CD4-positive, alpha-beta memory T cell (primary cell): ENCODE results near the gene SMG5. TPM values are rescaled to one million over a fixed set of nuclear protein-coding genes. Genes with fewer than 3 reads are reported as not detected.

Source experiments
- CTCF ChIA-PET: fragments of 350-600 bp; sonication (Branson Sonifier 250); formaldehyde crosslinking; loops from one replicate; lab custom pipeline; 2021; ENCODE audit warnings: inconsistent platforms; ENCODE audit not compliant: partially characterized antibody; lab: Charles Lee
- POLR2A ChIA-PET: fragments of 350-600 bp; sonication (Branson Sonifier 250); formaldehyde crosslinking; loops from one replicate; lab custom pipeline; 2021; ENCODE audit not compliant: partially characterized antibody; lab: Charles Lee
- DNase-seq, 5 donors: peaks; one replicate each; pipeline versions ENCODE4 v3.0.0 to v3.0.0-alpha.2; 2020 to 2022; ENCODE audit warnings: mixed read lengths in 1 of 5
- H3K27ac ChIP-seq: one replicate; pipeline ENCODE4 v1.7.0; 2013; ENCODE audit warnings: low read depth, low read length
- H3K27me3 ChIP-seq: 2 replicates; pipeline ENCODE4 v1.7.0; 2013; ENCODE audit warnings: mild to moderate bottlenecking, low read length, moderate library complexity; ENCODE audit not compliant: insufficient read depth
- H3K36me3 ChIP-seq: 2 replicates; pipeline ENCODE4 v1.7.0; 2013; ENCODE audit warnings: mild to moderate bottlenecking, low read length, moderate library complexity; ENCODE audit not compliant: insufficient read depth
- H3K4me1 ChIP-seq: 2 replicates; pipeline ENCODE4 v1.7.0; 2013; ENCODE audit warnings: mild to moderate bottlenecking, low read length, moderate library complexity; ENCODE audit not compliant: insufficient read depth
- H3K4me3 ChIP-seq, 2 donors: one replicate each; pipeline ENCODE4 v1.7.0; 2013; ENCODE audit warnings: low read length in 2 of 2, mild to moderate bottlenecking in 1 of 2
- H3K9me3 ChIP-seq, 2 donors: one replicate each; pipeline ENCODE4 v1.7.0; 2013; ENCODE audit warnings: low read length in 2 of 2, control low read depth in 1 of 2; ENCODE audit not compliant: control insufficient read depth in 1 of 2
- H3K27ac Mint-ChIP-seq, 7 donors: one replicate each; pipeline ENCODE4 v1.8.0; 2020 to 2021; ENCODE audit warnings: mixed read lengths in 7 of 7, mild to moderate bottlenecking in 6 of 7, inconsistent platforms in 3 of 7, moderate library complexity in 3 of 7
- H3K27me3 Mint-ChIP-seq, 2 donors: one replicate each; pipeline ENCODE4 v1.8.0; 2020 to 2021; ENCODE audit warnings: mixed read lengths in 2 of 2
- H3K36me3 Mint-ChIP-seq, 2 donors: one replicate each; pipeline ENCODE4 v1.8.0; 2020 to 2021; ENCODE audit warnings: mixed read lengths in 2 of 2, inconsistent platforms in 1 of 2, mild to moderate bottlenecking in 1 of 2
- H3K4me1 Mint-ChIP-seq, 4 donors: one replicate each; pipeline ENCODE4 v1.8.0; 2020 to 2021; ENCODE audit warnings: mixed read lengths in 4 of 4, mild to moderate bottlenecking in 1 of 4
- H3K4me3 Mint-ChIP-seq, 8 donors: one replicate each; pipeline ENCODE4 v1.8.0; 2020 to 2021; ENCODE audit warnings: mixed read lengths in 8 of 8, mild to moderate bottlenecking in 7 of 8, moderate library complexity in 6 of 8, inconsistent platforms in 3 of 8
- H3K9me3 Mint-ChIP-seq, 8 donors: one replicate each; pipeline ENCODE4 v1.8.0; 2020 to 2021; ENCODE audit warnings: mixed read lengths in 8 of 8, mild to moderate bottlenecking in 5 of 8, inconsistent platforms in 3 of 8, moderate library complexity in 1 of 8
- intact Hi-C: fragments of 100-400 bp; cut with micrococcal nuclease; formaldehyde crosslinking; loops from one replicate; pipeline ENCODE4 v1.15.1; 2023
- polyA plus RNA-seq, 2 donors: library from polyadenylated mRNA; unstranded; fragments of 300-500 nt; fragmentation: Illumina TruSeq; gene quantifications; one replicate each; pipeline ENCODE4 v1.2.3, GENCODE V29; 2021
- total RNA-seq, 2 experiments: library from RNA; stranded (reverse); gene quantifications; one replicate each; pipeline ENCODE4 v1.2.3, GENCODE V29; 2021

SMG5 gene
- total and polyA plus RNA-seq, 4 experiments from 2014 or later, result 6.1 to 71.6 (median 47.7) TPM

DNA sequence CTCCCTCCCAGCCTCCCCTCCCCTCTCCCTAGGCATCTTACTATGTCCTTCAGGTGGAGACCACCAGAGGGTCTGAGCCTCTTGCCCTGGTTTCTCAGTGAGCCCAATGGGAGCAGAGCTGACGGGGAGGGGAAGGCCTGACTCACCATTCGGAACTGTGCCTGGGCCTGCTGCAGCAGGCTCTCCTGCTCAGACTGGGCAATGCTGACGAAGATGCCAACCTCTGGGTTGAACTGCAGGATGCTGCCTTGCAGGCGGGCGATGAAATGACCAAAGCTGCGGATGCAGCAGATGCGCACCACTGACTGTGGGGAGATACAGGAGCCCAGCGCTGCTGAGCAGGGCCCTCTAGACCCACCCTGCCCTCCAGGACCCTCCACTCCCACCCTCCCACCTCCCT lies 23.8 kb downstream of the SMG5 start:
- CTCF ChIA-PET, result no interaction called here
- Mint-ChIP-seq H3K27ac (peak overlapping the region in 2 of 7 donors; percentile 52 to 79), H3K9me3 (no peaks in the 10 kb centered on the region), H3K36me3 (peaks cover 41 to 69% of the 10 kb centered on the region in 2 donors), H3K4me1 (no peaks in the 10 kb centered on the region), H3K27me3 (no peaks in the 10 kb centered on the region), H3K4me3 (no peak overlapping the region)
- Histone ChIP-seq H3K9me3 (no peaks in the 10 kb centered on the region), H3K36me3 (peaks cover 76% of the 10 kb centered on the region), H3K27ac (no peak overlapping the region), H3K4me3 (no peak overlapping the region), H3K4me1 (no peaks in the 10 kb centered on the region), H3K27me3 (no peaks in the 10 kb centered on the region)
- intact Hi-C loops, result no loop called here
- POLR2A ChIA-PET, result no interaction called here
- no peak for DNase-seq

GRCh38 chr1:156257711-156258110 lies 24.9 kb downstream of the SMG5 start:
- H3K27ac ChIP-seq, result no peak overlapping the region
- peaks cover 78% of the 10 kb centered on the region for H3K36me3 ChIP-seq
- Mint-ChIP-seq H3K36me3 (peaks cover 44 to 70% of the 10 kb centered on the region in 2 donors), H3K27me3 (no peaks in the 10 kb centered on the region), H3K4me1 (peaks cover 0 to 6% (median 3%) of the 10 kb centered on the region in 4 donors), H3K9me3 (no peaks in the 10 kb centered on the region), H3K27ac (peak overlapping the region in 2 of 7 donors; percentile 62 to 75), H3K4me3 (no peak overlapping the region)
- no peaks in the 10 kb centered on the region for H3K4me1 ChIP-seq
- no peaks in the 10 kb centered on the region for H3K9me3 ChIP-seq
- no peak for DNase-seq
- POLR2A ChIA-PET, result no interaction called here
- no peak overlapping the region for H3K4me3 ChIP-seq
- intact Hi-C loops, result no loop called here
- CTCF ChIA-PET, result interaction anchor here (1.2 kb wide), 1 partner anchor 11 kb away, joined by 3 read pairs; no protein-coding TSS in a partner anchor
- no peaks in the 10 kb centered on the region for H3K27me3 ChIP-seq

DNA sequence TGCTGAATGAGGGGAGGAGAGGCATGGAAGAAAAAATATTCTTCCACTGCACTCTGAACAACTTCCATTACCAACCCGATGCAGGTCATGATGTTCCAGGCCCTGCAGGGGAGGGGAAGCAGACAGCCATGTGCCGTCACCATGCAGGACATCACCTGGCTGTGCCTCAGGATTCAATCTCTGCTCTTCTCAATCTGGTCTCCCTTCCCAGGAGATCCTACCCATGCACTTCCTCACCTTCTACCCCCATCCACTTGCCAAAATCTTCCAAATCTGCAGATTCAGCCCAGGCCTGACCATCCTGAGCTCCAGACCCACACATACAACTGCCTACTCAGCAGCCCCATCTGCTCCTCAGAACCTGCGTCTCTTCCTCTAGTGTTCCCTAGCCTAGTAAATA lies 29.0 kb downstream of the SMG5 start:
- H3K9me3 ChIP-seq, result no peaks in the 10 kb centered on the region
- H3K9me3 Mint-ChIP-seq, result no peaks in the 10 kb centered on the region
- H3K4me3 Mint-ChIP-seq, result no peak overlapping the region
- H3K27me3 Mint-ChIP-seq, result no peaks in the 10 kb centered on the region
- H3K4me3 ChIP-seq, result no peak overlapping the region
- no peak overlapping the region for H3K27ac ChIP-seq
- POLR2A ChIA-PET, result no interaction called here
- H3K27ac Mint-ChIP-seq, result peak overlapping the region in 5 of 7 donors; percentile 3 to 83 (median 58)
- CTCF ChIA-PET, result no interaction called here
- H3K27me3 ChIP-seq, result no peaks in the 10 kb centered on the region
- H3K36me3 ChIP-seq, result peaks cover 69% of the 10 kb centered on the region
- peaks cover 11% of the 10 kb centered on the region for H3K4me1 ChIP-seq
- intact Hi-C loops, result no loop called here
- H3K4me1 Mint-ChIP-seq, result peaks cover 3 to 23% (median 13%) of the 10 kb centered on the region in 4 donors
- no peak for DNase-seq
- H3K36me3 Mint-ChIP-seq, result peaks cover 30 to 63% of the 10 kb centered on the region in 2 donors

DNA sequence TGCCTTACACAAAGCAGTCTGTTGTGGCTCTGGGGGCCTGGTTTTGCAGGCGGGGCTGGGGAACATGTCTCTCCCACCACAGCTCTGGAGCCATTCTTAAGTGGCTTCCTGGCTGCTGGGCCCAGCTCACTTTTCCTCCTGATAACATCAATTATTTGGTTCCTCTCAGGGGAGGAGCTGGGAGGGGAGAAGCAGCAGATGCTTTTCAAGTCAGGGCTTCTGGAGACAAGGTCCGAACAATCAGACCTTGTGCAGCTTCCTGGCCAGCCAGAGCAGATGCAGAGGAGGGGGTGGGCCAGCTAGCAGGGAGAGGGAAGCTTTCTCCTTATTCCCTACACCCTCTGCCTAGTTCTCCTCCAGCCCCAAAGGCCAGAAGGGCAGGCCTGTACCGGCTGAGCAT lies 31.1 kb downstream of the SMG5 start:
- Mint-ChIP-seq H3K27me3 (no peaks in the 10 kb centered on the region), H3K9me3 (no peaks in the 10 kb centered on the region), H3K4me1 (peaks cover 3 to 26% (median 13%) of the 10 kb centered on the region in 4 donors), H3K36me3 (peaks cover 29 to 45% of the 10 kb centered on the region in 2 donors), H3K27ac (peak overlapping the region in 5 of 7 donors; percentile 70 to 87 (median 76)), H3K4me3 (peak overlapping the region in 2 of 8 donors; percentile 25 to 50)
- H3K4me1 ChIP-seq, result peaks cover 13% of the 10 kb centered on the region
- ChIA-PET POLR2A (interaction anchor here (1.0 to 1.2 kb wide), 5 partner anchors 22 to 44 kb away, joined by 3 to 4 read pairs (median 3); partner anchors contain the start of genes GLMP, PMF1 and SMG5), CTCF (interaction anchor here (1.2 kb wide), 1 partner anchor 186 kb away, joined by 3 read pairs; no protein-coding TSS in a partner anchor)
- intact Hi-C loops, result no loop called here
- H3K36me3 ChIP-seq, result peaks cover 52% of the 10 kb centered on the region
- no peak for DNase-seq
- H3K4me3 ChIP-seq, result no peak overlapping the region
- no peaks in the 10 kb centered on the region for H3K27me3 ChIP-seq
- H3K9me3 ChIP-seq, result no peaks in the 10 kb centered on the region
- no peak overlapping the region for H3K27ac ChIP-seq

DNA sequence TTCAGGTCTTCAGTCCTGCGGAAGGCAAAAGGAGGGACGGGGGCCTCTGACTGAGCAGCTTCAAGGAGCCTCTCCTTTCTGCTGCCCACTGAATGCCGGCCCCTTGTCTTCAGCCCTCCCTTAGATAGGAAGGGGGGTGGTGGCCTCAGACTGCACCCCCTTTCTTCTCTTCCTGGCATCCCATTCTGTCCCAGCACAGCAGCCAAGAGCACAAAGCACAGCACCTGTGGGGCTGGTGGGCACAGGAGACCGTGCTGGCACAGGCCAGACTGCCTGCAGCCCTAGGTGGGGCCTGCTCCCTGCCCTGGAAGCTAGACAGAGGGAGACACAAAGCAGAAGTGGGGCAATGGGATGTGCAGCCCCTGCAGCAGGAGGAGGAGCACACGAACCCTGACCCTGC lies 33.0 kb downstream of the SMG5 start:
- Mint-ChIP-seq H3K9me3 (no peaks in the 10 kb centered on the region), H3K27me3 (no peaks in the 10 kb centered on the region), H3K4me3 (no peak overlapping the region), H3K4me1 (peaks cover 14 to 37% (median 24%) of the 10 kb centered on the region in 4 donors), H3K36me3 (peaks cover 22 to 38% of the 10 kb centered on the region in 2 donors), H3K27ac (peak overlapping the region in 2 of 7 donors; percentile 19 to 29)
- DNase-seq, result no peak
- H3K27me3 ChIP-seq, result no peaks in the 10 kb centered on the region
- H3K4me1 ChIP-seq, result peaks cover 28% of the 10 kb centered on the region
- CTCF ChIA-PET, result no interaction called here
- H3K27ac ChIP-seq, result no peak overlapping the region
- H3K4me3 ChIP-seq, result no peak overlapping the region
- H3K9me3 ChIP-seq, result no peaks in the 10 kb centered on the region
- H3K36me3 ChIP-seq, result peaks cover 44% of the 10 kb centered on the region
- intact Hi-C loops, result no loop called here
- POLR2A ChIA-PET, result no interaction called here

DNA sequence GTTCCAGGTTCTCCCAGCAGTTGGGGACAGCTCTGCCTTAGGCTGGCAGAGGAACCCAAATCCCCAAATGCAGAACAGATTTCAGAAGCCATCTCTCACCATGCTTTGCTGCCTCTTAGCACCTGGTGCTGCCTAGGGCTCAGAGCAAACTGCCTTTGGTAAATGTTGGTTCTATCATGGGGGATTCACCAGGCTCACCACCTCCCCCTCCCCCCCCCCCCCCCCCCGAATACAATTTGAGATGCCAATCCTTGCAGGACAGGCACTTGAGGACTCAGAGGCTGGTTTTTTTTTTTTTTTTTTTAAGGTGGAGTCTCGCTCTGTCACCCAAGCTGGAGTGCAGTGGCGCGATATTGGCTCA lies 34.3 kb downstream of the SMG5 start:
- H3K27ac ChIP-seq, result no peak overlapping the region
- no peak overlapping the region for H3K4me3 ChIP-seq
- no peaks in the 10 kb centered on the region for H3K9me3 ChIP-seq
- peak overlapping the region in 4 of 7 donors; percentile 41 to 52 (median 47) for H3K27ac Mint-ChIP-seq
- POLR2A ChIA-PET, result no interaction called here
- H3K27me3 Mint-ChIP-seq, result no peaks in the 10 kb centered on the region
- peaks cover 28% of the 10 kb centered on the region for H3K4me1 ChIP-seq
- H3K4me1 Mint-ChIP-seq, result peaks cover 14 to 44% (median 26%) of the 10 kb centered on the region in 4 donors
- H3K9me3 Mint-ChIP-seq, result no peaks in the 10 kb centered on the region
- peaks cover 13 to 32% of the 10 kb centered on the region in 2 donors for H3K36me3 Mint-ChIP-seq
- no peaks in the 10 kb centered on the region for H3K27me3 ChIP-seq
- H3K36me3 ChIP-seq, result peaks cover 31% of the 10 kb centered on the region
- H3K4me3 Mint-ChIP-seq, result no peak overlapping the region
- CTCF ChIA-PET, result interaction anchor here (0.6 kb wide), 1 partner anchor 21 kb away, joined by 6 read pairs; no protein-coding TSS in a partner anchor
- no peak for DNase-seq
- intact Hi-C loops, result no loop called here

- Histone ChIP-seq H3K36me3 (peaks cover 25% of the 10 kb centered on the region), H3K27ac (no peak within 1 kb of the TSS), H3K4me3 (no peak within 1 kb of the TSS), H3K27me3 (no peaks in the 10 kb centered on the region), H3K4me1 (peaks cover 28% of the 10 kb centered on the region), H3K9me3 (no peaks in the 10 kb centered on the region)
- intact Hi-C loops, result no loop called here
- peaks cover 14 to 38% (median 23%) of the 10 kb centered on the region in 4 donors for H3K4me1 Mint-ChIP-seq
- H3K4me3 Mint-ChIP-seq, result peak within 1 kb of the TSS in 5 of 8 donors; percentile 26 to 39 (median 31)
- CTCF ChIA-PET, result interaction anchor here (0.6 kb wide), 1 partner anchor 20 kb away, joined by 6 read pairs; no protein-coding TSS in a partner anchor
- DNase-seq, result no peak
- no peaks in the 10 kb centered on the region for H3K27me3 Mint-ChIP-seq
- peak within 1 kb of the TSS in 6 of 7 donors; percentile 15 to 62 (median 48) for H3K27ac Mint-ChIP-seq
- no peaks in the 10 kb centered on the region for H3K9me3 Mint-ChIP-seq
- H3K36me3 Mint-ChIP-seq, result peaks cover 7 to 26% of the 10 kb centered on the region in 2 donors
- POLR2A ChIA-PET, result no interaction called here
Observed at GRCh38 chr1:156247460-156248322, 34.9 kb downstream of the SMG5 start, which contains the start of gene PAQR6. PAQR6 (minus strand) TSS chr1:156248056; CDS start chr1:156246731, 1,325 bp downstream.
